Neural progenitor cell (in vitro differentiated cells): ENCODE results near the gene COG2. TPM values are rescaled to one million over a fixed set of nuclear protein-coding genes. Genes with fewer than 3 reads are reported as not detected.

ENCODE experiments used
- DNase-seq: peaks from one replicate; pipeline ENCODE4 v3.0.0-alpha.2; 2016; ENCODE audit warnings: low spot score
- H2AFZ ChIP-seq: fragments of 200-600 bp; sonication (generic); replicated peaks from 2 replicates; pipeline ENCODE4 v1.6.1; 2016; ENCODE audit warnings: antibody characterized with exemption
- H3F3A ChIP-seq: fragments of 200-600 bp; sonication (generic); 2 replicates; pipeline ENCODE4 v1.6.1; 2016; ENCODE audit warnings: antibody characterized with exemption, low read depth
- H3K27ac ChIP-seq: fragments of 200-600 bp; sonication (generic); 2 replicates; pipeline ENCODE4 v1.5.1; 2016; ENCODE audit warnings: mild to moderate bottlenecking
- H3K27me3 ChIP-seq: fragments of 200-600 bp; sonication (generic); 2 replicates; pipeline ENCODE4 v1.6.1; 2016; ENCODE audit warnings: mild to moderate bottlenecking, moderate library complexity
- H3K36me3 ChIP-seq: fragments of 200-600 bp; sonication (generic); 2 replicates; pipeline ENCODE4 v1.5.1; 2016
- H3K4me1 ChIP-seq: fragments of 200-600 bp; sonication (generic); 2 replicates; pipeline ENCODE4 v1.6.1; 2016; ENCODE audit warnings: mixed run types
- H3K4me2 ChIP-seq: fragments of 200-600 bp; sonication (generic); 2 replicates; pipeline ENCODE4 v1.6.1; 2016
- H3K4me3 ChIP-seq: fragments of 200-600 bp; sonication (generic); 2 replicates; pipeline ENCODE4 v1.5.1; 2016
- H3K79me2 ChIP-seq: fragments of 200-600 bp; sonication (generic); 2 replicates; pipeline ENCODE4 v1.6.1; 2016; ENCODE audit warnings: low read depth
- H3K9ac ChIP-seq: fragments of 200-600 bp; sonication (generic); 2 replicates; pipeline ENCODE4 v1.6.1; 2016
- H3K9me3 ChIP-seq: fragments of 200-600 bp; sonication (generic); 2 replicates; pipeline ENCODE4 v1.5.1; 2016; ENCODE audit warnings: low read depth
- H4K20me1 ChIP-seq: fragments of 200-600 bp; sonication (generic); 2 replicates; pipeline ENCODE4 v1.6.1; 2016; ENCODE audit warnings: low read depth
- H3K27ac Mint-ChIP-seq: 3 replicates; pipeline ENCODE4 v1.8.0; 2021; ENCODE audit warnings: mixed read lengths
- H3K27me3 Mint-ChIP-seq: 2 replicates; pipeline ENCODE4 v1.8.0; 2022; ENCODE audit warnings: low read depth, mild to moderate bottlenecking, inconsistent platforms, moderate library complexity, mixed read lengths; ENCODE audit not compliant: insufficient read depth
- H3K36me3 Mint-ChIP-seq: 3 replicates; pipeline ENCODE4 v1.8.0; 2021; ENCODE audit warnings: mixed read lengths
- H3K4me1 Mint-ChIP-seq: 3 replicates; pipeline ENCODE4 v1.8.0; 2021; ENCODE audit warnings: mixed read lengths
- H3K4me3 Mint-ChIP-seq: 3 replicates; pipeline ENCODE4 v1.8.0; 2021; ENCODE audit warnings: mild to moderate bottlenecking, moderate library complexity, mixed read lengths
- H3K9me3 Mint-ChIP-seq: 3 replicates; pipeline ENCODE4 v1.8.0; 2020; ENCODE audit warnings: mixed read lengths
- CTCF ChIP-seq: fragments of 200-600 bp; sonication (generic); IDR thresholded peaks from 2 replicates; pipeline ENCODE4 v1.5.1; 2017; ENCODE audit warnings: antibody characterized with exemption, mild to moderate bottlenecking
- EZH2 ChIP-seq: fragments of 200-600 bp; sonication (generic); IDR thresholded peaks from 2 replicates; pipeline ENCODE4 v1.6.1; 2017; ENCODE audit warnings: antibody characterized with exemption, mild to moderate bottlenecking, moderate library complexity
- EZH2phosphoT487 ChIP-seq: fragments of 200-600 bp; sonication (generic); IDR thresholded peaks from 2 replicates; pipeline ENCODE4 v1.6.1; 2017; ENCODE audit warnings: antibody characterized with exemption
- total RNA-seq: library from RNA; depleted of rRNA; stranded (reverse); fragments of >200 nt; gene quantifications from 2 replicates; pipeline ENCODE4 v1.2.3, GENCODE V29; 2015; ENCODE audit warnings: low replicate concordance

The COG2 gene
- total RNA-seq, 1 donor from 2014 or later = 38.9 TPM

GRCh38 chr1:230704830-230705229, 62.5 kb downstream of the COG2 start:
- no peaks in the 10 kb centered on the region for H3K9me3 Mint-ChIP-seq
- H3K27me3 Mint-ChIP-seq = peaks cover 10% of the 10 kb centered on the region
- H3K27ac ChIP-seq = no peak overlapping the region
- peaks cover 38% of the 10 kb centered on the region for H3K4me1 Mint-ChIP-seq
- H3K9me3 ChIP-seq = no peaks in the 10 kb centered on the region
- no peak overlapping the region for H3K4me3 ChIP-seq
- H4K20me1 ChIP-seq = no peaks in the 10 kb centered on the region
- no peaks in the 10 kb centered on the region for H3F3A ChIP-seq
- no peaks in the 10 kb centered on the region for H3K36me3 ChIP-seq
- TF ChIP-seq EZH2phosphoT487 = no peak
- no peak overlapping the region for H3K9ac ChIP-seq
- DNase-seq = no peak
- H3K4me2 ChIP-seq = no peak overlapping the region
- H3K4me3 Mint-ChIP-seq = peak overlapping the region; percentile 63
- no peaks in the 10 kb centered on the region for H3K36me3 Mint-ChIP-seq
- no peaks in the 10 kb centered on the region for H3K79me2 ChIP-seq
- no peaks in the 10 kb centered on the region for H3K27me3 ChIP-seq
- no peak overlapping the region for H3K27ac Mint-ChIP-seq
- H2AFZ ChIP-seq = no peak overlapping the region
- peaks cover 7% of the 10 kb centered on the region for H3K4me1 ChIP-seq

- Histone ChIP-seq H3K4me2 (no peak overlapping the region), H3K27me3 (no peaks in the 10 kb centered on the region), H2AFZ (no peak overlapping the region), H3K9me3 (no peaks in the 10 kb centered on the region), H3K79me2 (no peaks in the 10 kb centered on the region), H4K20me1 (no peaks in the 10 kb centered on the region), H3K36me3 (no peaks in the 10 kb centered on the region), H3K27ac (no peak overlapping the region), H3K9ac (no peak overlapping the region), H3K4me3 (no peak overlapping the region), H3F3A (no peaks in the 10 kb centered on the region), H3K4me1 (peaks cover 7% of the 10 kb centered on the region)
- DNase-seq = no peak
- Mint-ChIP-seq H3K27me3 (peaks cover 10% of the 10 kb centered on the region), H3K36me3 (no peaks in the 10 kb centered on the region), H3K9me3 (no peaks in the 10 kb centered on the region), H3K4me1 (peaks cover 38% of the 10 kb centered on the region), H3K27ac (no peak overlapping the region), H3K4me3 (no peak overlapping the region)
- TF ChIP-seq EZH2phosphoT487 (no peak), CTCF (no peak), EZH2 (no peak)
These were observed 63.2 kb downstream of the COG2 start for GRCh38 chr1:230705289-230706019.

GRCh38 chr1:230706020-230706699, 63.9 kb downstream of the COG2 start:
- H3K4me3 Mint-ChIP-seq = no peak overlapping the region
- H3K79me2 ChIP-seq = no peaks in the 10 kb centered on the region
- no peaks in the 10 kb centered on the region for H3F3A ChIP-seq
- no peaks in the 10 kb centered on the region for H3K9me3 ChIP-seq
- no peaks in the 10 kb centered on the region for H3K27me3 ChIP-seq
- H3K36me3 ChIP-seq = no peaks in the 10 kb centered on the region
- H3K27ac Mint-ChIP-seq = no peak overlapping the region
- no peak overlapping the region for H3K4me2 ChIP-seq
- no peaks in the 10 kb centered on the region for H3K36me3 Mint-ChIP-seq
- H4K20me1 ChIP-seq = no peaks in the 10 kb centered on the region
- peaks cover 10% of the 10 kb centered on the region for H3K27me3 Mint-ChIP-seq
- peaks cover 7% of the 10 kb centered on the region for H3K4me1 ChIP-seq
- H3K9ac ChIP-seq = no peak overlapping the region
- no peak for DNase-seq
- H3K4me1 Mint-ChIP-seq = peaks cover 35% of the 10 kb centered on the region
- no peak overlapping the region for H3K4me3 ChIP-seq
- TF ChIP-seq EZH2phosphoT487 (no peak), CTCF (no peak), EZH2 (no peak)
- H3K27ac ChIP-seq = no peak overlapping the region
- no peaks in the 10 kb centered on the region for H3K9me3 Mint-ChIP-seq
- H2AFZ ChIP-seq = no peak overlapping the region
